DMS153 treated with DMSO at 0.1 percent for 48 hours (cell line): ENCODE measurements around the gene BPI.
"Not testable (repeated sequence)": the region's sequence is repeated elsewhere in the genome, so short reads cannot be mapped to it uniquely, and the experiment has no call there.

Experiments used
- DNase-seq: peaks from one replicate; lab custom pipeline; 2025; ENCODE audit not compliant: unreplicated experiment; lab: John Stamatoyannopoulos, UW

BPI gene

DNA sequence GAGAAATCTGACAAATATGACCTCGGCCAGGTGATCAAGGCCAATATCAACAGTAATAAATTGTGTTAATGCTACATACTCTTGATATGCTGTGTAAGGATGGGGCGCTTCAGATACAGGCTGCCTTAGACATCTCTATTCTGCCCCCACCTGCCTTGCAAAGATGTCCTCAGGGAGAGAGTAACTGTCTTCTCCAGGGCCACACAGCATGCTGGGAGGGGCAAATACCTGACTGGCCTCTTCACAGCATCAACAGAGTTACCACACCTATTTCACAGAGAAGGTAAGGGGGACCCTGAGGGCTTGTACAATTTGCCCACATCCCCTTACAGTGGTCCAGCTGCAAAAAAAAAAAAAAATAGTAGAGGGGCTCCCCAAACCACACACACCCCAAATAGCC lies 26.3 kb upstream of the BPI start:
- DNase-seq: no peak

DNA sequence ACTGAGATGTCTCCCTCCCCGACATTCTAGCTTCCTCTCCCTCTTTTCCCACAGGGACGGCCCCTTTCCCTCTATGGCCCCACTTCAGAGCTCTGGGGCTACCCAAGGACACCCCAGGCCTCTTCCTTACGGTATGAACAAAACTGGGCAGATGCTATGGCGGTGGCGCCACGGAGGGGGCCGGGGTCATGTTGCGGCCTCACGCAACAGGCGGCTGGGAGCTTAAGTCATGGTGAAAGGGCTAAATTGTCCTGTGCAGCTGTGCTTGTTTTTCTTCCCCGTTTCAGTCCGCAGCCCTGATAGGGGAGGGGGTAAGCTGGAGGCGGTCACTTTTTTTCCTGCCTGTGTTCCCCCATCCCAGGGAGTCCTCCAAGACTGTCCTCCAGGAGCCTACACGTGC lies 25.8 kb upstream of the BPI start:
- no peak for DNase-seq

DNA sequence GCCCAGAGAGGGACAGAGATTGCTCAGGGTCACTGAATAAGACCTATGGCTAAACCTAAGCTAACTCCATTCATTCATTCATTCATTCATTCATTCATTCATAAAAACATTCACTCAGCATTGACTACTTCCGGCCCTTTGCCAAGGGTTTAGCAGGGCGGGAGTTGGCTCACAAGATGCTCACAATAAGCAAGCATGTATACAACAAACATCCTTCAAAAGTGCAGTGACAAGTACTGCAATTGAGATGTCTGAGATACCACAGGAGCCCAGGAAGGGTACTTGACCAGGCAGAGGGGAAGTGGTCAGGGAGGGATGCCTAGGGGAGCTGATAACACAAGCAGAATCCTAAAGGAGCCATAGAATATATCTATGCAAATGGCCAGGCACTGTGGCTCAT lies 25.2 kb upstream of the BPI start:
- no peak for DNase-seq

DNA sequence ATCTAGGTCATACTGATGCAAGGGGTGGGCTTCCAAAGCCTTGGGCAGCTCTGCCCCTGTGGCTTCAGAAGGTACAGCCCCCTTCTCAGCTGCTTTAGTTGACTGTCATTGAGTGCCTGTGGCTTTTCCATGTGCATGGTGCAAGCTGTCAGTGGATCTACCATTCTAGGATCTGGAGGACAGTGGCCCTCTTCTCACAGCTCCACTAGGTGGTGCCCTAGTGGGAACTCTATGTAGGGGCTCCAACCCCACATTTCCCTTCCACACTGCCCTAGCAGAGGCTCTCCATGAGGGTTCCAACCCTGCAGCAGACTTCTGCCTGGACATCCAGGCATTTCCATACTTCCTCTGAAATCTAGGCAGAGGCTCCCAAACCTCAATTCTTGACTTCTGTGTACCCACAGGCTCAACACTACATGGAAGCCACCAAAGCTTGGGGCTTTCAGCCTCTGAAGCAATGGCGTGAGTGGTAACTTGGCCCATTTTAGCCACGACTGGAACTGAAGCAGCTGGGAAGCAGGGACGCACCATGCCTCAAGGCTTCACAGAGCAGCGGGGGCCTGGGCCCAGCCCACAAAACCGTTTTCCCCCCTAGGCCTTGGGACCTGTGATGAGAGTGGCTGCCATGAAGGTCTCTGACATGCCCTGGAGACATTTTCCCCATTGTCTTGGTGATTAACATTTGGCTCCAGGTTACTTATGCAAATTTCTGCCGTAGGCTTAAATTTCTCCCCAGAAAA lies 22.6 kb upstream of the BPI start:
- DNase-seq: not testable (repeated sequence)

DNA sequence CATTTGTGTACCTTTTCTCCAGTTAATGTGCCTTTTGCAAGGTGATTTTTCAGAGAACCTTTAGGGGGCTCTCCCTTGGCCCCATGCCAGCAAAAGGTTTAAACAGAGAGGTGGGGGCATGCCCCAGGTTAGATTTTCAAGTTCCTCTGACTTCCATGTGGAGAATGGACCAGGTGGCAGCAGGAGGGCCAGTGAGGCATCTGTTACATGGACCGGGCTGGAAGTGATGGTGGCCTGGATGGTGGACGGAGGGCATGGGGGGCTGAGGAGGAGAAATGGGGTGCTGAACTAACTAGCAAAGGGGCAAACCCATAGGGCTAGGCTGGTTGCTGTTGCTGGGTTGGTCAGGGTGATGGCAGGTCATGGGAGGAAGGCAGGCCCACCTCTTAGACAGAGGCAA lies 20.7 kb upstream of the BPI start:
- no peak for DNase-seq

DNA sequence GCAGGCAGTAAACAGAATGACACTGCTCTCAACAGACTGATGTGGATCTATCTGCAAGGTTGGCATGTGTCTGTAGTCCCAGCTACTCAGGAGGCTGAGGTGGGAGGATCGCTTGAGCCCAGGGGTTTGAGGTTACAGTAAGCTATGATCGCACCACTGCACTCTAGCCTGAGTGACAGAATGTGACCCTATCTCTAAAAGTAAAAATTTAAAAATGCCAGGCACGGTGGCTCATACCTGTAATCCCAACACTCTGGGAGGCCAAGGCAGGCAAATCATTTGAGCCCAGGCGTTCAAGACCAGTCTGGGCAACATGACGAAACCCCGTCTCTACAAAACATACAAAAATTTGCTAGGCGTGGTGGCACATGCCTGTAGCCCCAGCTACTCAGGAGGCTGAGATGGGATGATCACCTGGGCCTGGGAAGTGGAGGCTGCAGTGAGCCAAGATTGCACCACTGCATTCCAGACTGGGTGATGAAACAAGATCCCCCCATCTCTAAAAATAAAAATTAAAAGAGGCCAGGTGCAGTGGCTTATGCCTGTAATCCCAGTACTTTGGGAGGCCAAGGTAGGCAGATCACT lies 19.8 kb upstream of the BPI start:
- DNase-seq: not testable (repeated sequence)

DNA sequence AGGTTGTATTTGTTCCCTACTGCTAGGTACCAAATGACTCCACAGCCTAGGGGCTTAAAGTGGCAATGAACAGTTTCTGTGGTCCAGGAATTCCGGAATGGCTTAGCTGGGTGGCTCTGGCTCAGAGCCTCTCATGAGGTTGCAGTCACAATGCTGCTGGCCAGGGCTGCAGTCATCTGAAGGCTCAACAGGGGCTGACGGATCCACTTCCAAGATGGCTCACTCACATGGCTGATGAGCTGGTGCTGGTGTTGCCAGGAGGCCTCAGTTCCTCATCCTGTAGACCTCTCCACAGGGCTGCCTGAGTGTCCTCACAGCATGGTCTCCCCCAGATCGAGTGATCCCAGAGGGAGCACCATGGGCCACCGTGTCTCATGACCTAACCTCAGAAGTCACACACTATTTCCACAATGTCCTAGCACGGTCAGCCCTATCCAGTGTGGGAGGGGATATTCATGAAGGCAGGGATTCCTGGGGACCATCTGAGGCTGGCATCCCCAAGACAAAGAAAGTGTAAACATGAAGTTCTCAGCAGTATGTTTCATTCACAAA lies 19.0 kb upstream of the BPI start:
- DNase-seq: no peak

DNA sequence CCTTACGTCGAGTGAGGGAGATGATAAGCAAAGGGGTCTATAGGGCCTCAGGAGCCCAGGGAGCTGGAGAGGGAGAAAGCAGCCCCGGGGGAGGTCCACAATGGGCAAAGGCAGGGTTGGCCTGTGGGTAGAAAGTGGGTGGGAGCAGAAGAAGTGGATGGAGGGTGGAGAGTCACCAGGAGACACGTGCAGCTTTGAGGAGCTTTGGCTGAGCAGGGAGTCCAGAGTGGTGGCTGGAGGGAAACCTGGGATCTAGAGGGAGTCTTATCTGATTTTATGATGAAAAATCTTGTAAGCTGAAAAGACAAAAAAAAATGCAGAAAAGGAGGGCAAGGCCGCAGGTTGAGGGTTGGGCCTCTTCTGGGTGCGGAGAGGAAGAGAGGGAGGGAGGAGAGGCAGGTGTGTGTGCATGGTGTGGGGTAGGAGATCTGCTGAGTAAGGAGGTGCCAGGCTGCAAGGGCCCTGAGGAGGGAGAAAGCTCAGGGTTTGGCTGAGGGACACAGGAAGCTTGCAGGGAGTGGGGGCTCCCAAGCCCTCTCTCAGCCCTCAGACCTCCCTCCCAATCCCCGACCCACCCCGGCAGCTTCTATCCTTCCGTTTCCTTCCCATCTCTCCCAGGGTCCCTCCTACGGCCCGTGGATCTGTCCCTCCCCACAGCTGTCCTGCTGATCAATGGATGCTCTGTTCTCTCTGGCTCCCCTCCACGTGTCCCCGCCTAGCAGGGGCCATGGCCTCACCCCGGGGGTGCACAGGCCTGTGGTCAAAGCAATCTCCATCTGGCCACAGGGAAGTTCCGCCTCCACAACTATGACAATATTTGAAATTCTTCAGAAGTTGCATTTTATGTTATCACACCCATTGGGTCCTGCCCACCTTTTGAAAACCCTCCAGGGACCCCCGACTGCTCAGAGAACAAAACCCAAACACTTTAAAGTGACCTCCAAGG lies 17.1 kb upstream of the BPI start:
- DNase-seq: no peak

DNA sequence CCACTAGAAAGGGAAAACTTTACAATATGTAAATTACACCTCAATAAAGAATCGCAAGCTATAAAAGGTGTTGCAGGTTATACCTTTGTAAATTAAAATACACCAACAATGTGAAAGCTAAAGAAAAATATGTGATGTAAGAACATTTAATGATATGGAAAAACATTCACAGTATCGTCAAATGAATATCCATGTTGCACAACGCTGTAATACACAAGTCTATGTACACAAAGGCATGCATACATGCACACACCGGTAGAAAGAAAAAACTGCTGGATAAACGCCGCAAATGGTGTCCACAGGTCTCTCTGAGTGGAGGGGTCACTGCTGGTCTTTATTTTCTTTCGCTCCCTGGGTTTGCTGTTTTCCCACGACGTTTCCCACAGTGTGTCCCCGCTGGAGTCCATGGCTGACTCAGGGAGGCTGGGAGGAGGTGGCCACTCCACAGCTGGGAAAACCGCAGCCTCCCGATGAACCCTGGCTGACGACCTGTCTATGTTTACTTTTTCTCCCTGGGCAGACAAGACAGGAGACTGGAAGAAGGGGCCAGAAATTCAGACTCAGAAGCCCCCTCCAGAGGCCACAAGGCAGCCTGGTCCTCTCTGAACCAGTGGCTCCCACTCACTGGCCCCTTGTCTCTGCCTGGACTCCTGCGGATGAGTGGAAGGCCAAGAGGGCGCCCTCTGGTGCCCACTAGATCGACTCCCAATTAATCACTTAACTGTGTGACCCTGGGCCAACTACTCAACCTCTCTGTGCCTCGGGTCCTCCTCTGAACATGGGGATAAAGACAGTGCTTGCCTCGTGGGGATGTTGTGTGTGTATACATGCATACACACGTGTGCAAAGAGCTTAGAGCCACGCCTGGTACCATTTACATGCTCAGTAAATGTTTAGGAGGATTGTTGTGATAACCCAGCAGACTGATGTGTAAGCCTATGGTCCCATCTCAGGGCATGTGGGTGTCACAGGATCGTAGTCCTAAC lies 12.8 kb upstream of the BPI start:
- no peak for DNase-seq

DNA sequence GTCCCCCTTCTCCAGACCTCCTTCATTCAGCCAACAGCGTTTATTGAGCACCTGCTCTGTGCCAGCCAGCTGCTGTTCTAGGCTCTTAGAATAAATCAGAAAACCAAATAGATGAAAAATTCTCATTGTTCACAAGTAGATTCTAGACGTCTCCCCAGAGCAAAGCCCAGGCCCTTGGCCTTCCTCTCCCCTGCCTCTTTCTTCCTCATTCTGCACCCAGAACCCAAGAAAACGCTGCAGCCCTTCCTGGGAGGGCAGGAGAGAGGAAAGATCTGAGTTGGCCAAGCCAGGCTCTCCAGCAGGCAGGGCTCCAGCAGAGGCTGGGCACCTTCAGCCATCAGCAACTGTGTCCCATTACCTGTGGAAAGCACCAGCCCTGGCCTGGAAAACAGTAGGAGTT lies 12.0 kb upstream of the BPI start:
- DNase-seq: no peak

DNA sequence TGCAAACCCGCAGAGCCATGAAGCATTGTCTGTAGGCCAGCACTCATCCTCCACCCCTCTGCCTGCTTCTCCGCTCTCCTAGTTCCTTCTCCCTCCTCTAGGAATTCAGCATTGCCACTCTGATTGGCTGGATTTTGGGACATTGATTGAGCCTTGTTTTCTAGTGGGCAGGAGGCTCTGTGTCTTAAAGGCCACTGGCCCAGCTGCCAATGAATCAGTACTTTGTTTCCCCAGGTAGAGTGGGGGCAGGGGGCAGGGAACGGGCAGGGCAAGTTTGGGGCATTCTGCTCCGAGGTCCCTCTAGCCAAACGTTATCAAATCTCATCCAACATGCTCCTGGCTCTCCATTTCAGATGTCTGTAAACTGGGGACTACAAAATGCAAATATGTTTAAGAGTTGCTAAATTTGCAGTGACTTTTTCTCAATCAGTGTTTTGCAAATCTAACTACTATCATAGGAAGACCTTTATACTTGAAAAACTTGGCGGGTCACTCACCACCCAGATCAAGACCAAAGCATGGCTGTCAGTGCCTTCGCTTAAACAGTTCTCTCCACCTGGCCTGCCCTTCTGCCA lies 10.4 kb upstream of the BPI start:
- no peak for DNase-seq

DNA sequence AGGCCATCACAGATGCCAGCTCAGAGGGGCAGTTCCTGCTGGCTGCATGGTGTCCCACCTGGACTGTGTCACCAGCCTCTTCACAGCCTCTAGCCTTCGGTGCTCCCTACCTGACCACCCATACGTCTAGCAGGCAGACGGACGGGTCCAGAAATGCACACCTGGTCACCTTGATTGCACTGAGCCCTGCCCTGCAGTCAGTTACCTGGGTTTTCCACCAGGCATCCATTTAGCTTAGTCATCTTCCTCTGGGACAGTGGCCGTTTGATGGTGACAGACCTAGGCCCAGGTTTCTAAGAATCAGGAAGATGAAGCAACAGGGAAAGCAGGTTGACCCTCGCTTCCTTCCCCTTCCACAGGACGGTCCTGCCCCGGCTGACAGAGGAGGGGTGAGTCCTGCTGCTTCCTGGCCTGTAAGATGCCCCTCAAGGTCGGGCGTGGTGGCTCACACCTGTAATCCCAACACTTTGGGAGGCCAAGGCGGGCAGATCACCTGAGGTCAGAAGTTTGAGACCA lies 9.8 kb upstream of the BPI start:
- DNase-seq: no peak

DNA sequence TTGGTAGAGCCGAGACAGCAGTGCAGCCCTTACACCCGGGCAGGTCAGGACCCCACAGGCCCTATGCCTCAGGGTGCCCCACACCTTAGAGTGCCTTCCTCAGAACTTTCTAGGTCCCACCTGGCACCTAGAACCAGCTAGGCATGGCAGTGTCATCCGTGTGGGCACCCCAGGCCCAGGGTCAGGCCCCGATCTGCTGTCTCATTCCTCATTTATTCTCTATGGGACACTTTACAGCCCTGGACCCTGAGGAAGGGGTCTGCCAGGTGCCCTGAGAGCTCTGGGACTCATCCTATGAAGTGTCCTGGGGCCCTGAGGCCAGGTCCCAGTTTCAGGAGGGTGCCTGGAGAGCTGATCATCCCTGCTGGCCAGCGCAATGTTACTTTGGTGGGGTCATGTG lies 8.1 kb upstream of the BPI start:
- DNase-seq: no peak

DNA sequence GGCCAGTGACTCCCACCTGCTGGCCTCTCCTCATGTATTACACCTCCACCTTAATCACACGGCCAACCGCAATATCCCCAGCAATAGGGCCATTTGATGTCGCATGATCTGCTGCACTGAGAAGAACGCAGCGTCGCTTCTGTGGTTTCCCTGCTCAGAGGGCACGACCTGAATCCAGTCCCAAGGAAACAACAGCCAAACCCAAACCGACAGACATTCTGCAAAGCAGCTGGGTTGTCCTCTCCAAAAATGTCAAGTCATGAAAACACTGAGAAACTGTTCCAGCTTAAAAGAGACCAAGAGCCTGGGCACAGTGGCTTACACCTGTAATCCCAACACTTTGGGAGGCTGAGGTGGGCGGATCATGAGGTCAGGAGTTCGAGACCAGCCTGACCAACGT lies 7.5 kb upstream of the BPI start:
- no peak for DNase-seq

DNA sequence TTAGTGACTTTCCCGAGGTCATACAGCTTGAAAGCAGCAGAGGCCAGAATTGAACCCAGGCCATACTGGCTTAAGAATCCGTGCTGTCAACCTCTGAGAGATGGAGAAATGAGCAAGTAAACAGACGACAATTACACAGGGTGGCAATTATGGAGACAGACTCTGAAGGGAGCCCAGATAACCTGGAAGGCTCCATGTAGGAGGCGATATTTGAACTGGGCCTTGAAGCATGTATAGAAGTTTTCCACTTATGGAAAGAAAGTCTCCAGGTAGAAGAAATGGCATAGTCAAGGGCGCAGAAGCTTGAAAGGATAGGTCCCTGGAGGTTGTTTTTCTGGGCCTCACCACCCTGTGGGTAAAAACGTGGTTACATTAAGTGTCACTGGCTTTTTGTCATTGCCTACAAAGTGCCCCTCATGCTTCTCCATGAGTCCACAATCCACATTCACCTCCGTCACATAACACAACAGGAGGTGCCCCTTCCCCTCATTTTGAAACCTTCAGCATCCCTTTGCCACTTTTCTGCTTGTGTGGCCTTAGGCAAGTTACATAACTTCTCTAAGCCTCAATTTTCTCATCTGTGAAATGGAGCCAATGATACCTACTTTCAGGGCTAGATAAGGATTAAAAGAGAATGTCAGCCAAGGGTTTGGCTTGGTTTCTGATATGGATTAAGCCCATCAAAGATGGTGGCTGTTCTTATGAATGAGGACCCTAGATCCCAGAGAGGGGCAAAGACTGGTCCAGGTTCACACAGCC lies 5.9 kb upstream of the BPI start:
- no peak for DNase-seq

DNA sequence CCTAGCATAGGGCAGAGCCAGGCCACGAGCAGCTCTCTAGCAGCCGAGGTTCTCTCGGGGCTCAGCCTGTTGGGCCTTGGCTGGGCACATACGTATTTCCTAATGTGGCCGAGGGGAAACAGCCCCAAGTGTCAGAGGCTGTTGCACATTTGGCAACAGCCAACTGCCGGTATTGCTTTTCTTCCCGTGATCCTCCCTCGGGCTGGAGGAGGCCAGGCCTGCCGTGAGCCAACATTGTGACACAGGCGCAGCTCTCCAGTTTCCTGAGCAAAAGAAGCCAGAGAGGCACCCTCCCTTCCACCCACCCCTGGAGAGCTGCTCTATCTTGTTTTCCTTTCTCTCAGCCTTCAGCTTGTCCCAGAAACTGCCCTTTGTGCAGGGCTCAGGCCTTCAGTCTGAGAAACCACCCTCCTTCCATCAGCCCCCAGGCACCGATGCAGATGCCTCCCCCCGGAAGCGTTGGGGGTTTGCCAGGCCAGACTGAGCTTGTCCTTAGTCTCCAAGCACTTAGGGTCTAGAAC lies 5.1 kb upstream of the BPI start:
- DNase-seq: no peak

DNA sequence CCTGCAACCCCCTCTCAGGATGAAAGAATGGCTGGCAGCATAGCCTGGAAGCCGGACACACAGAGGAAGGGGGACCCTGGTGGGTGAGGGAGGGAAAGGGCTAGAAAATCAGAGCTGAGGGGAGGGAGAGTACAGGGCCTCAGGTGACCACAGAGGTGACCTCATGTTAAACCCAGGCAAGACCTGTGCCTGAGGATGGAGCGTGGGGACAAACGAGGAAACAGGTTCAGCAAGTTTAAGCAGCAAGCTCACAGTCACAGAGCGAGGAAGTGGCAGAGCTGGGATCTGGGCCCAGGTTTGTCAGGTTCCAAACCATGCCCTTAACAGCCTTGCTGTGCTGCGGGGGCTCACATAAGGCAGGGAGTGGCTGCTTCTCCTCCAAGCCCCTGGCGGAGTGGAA lies 4.0 kb upstream of the BPI start:
- no peak for DNase-seq

DNA sequence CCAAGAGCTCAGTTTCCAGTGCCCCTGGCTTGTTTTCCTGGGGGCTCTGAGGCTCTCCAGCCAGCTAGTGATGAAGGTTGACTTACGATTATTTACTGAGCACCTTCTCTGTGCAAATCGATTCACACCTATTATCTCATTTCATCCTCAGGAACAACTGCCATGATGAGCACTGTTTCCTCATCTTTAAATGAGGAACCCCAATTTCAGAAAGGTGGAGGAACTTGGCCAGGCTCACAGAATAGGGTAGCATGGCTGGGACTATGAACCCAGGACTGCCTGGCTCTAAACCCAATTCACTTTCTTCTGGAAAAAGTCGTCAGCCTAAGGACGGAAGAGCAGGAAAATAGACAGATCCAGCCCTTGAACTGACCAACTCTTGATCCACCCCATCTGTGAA lies 3.5 kb upstream of the BPI start:
- DNase-seq: no peak

DNA sequence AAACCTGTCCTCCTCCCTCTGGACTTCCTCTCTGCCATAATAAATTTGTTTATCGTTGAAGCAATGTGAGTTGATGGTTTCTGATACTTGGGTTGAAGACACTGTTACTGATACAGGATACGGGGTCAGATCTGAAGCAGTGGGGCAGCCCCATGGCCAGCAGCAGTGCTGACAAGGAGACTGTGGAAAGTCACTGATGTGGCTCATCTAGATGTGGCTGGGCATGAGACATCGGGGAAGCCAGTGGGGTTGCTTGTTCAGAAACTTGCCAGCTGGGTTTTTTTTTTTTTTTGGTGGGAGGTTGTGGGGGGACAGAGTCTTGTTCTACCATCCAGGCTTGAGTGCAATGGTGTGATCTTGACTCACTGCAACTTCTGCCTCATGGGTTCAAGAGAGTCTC lies 2.6 kb upstream of the BPI start:
- DNase-seq: no peak
